MM.1S (cell line): ENCODE measurements around the gene FN3K.

Experiments used
- DNase-seq: peaks from one replicate; pipeline ENCODE4 v3.0.0-alpha.2; 2015
- H2AFZ ChIP-seq: fragments of 300-600 bp; sonication (generic); 2 replicates; pipeline ENCODE4 v1.6.0; 2016; ENCODE audit warnings: antibody characterized with exemption, low read length
- H3F3A ChIP-seq: fragments of 300-600 bp; sonication (generic); 2 replicates; pipeline ENCODE4 v1.6.1; 2016; ENCODE audit warnings: mild to moderate bottlenecking, antibody characterized with exemption, low read length, moderate library complexity, mixed read lengths; ENCODE audit not compliant: insufficient read depth
- H3K27ac ChIP-seq: fragments of 300-600 bp; sonication (generic); 2 replicates; pipeline ENCODE4 v1.5.1; 2016; ENCODE audit warnings: mild to moderate bottlenecking, low read length
- H3K27me3 ChIP-seq: fragments of 300-600 bp; sonication (generic); replicated peaks from 2 replicates; pipeline ENCODE4 v1.6.0; 2016; ENCODE audit warnings: low read length; ENCODE audit not compliant: insufficient read depth
- H3K36me3 ChIP-seq: fragments of 300-600 bp; sonication (generic); replicated peaks from 2 replicates; pipeline ENCODE4 v1.6.1; 2016; ENCODE audit warnings: mild to moderate bottlenecking, low read length, mixed read lengths; ENCODE audit not compliant: insufficient read depth
- H3K4me1 ChIP-seq: fragments of 300-600 bp; sonication (generic); 2 replicates; pipeline ENCODE4 v1.6.1; 2016; ENCODE audit warnings: low read length, mixed read lengths
- H3K4me2 ChIP-seq: fragments of 300-600 bp; sonication (generic); 2 replicates; pipeline ENCODE4 v1.6.0; 2016; ENCODE audit warnings: low read depth, low read length
- H3K4me3 ChIP-seq: fragments of 300-600 bp; sonication (generic); 2 replicates; pipeline ENCODE4 v1.5.1; 2016; ENCODE audit warnings: low read length, mixed read lengths
- H3K79me2 ChIP-seq: fragments of 300-600 bp; sonication (generic); 2 replicates; pipeline ENCODE4 v1.6.1; 2016; ENCODE audit warnings: mixed run types, low read length, mixed read lengths
- H3K9ac ChIP-seq: fragments of 300-600 bp; sonication (generic); 2 replicates; pipeline ENCODE4 v1.6.1; 2016; ENCODE audit warnings: low read length, mixed read lengths
- H3K9me2 ChIP-seq: fragments of 300-600 bp; sonication (generic); replicated peaks from 2 replicates; pipeline ENCODE4 v1.6.1; 2016; ENCODE audit warnings: mild to moderate bottlenecking, low read length, mixed read lengths; ENCODE audit not compliant: insufficient read depth
- H3K9me3 ChIP-seq: fragments of 300-600 bp; sonication (generic); replicated peaks from 2 replicates; pipeline ENCODE4 v1.6.1; 2016; ENCODE audit warnings: mild to moderate bottlenecking, low read length, mixed read lengths; ENCODE audit not compliant: insufficient read depth
- H4K20me1 ChIP-seq: fragments of 300-600 bp; sonication (generic); 2 replicates; pipeline ENCODE4 v1.6.1; 2016; ENCODE audit warnings: mild to moderate bottlenecking, low read length, moderate library complexity, mixed read lengths; ENCODE audit not compliant: insufficient read depth
- EZH2 ChIP-seq: fragments of 300-600 bp; sonication (generic); optimal IDR thresholded peaks from 2 replicates; pipeline ENCODE3; 2017; ENCODE audit warnings: low read depth, mild to moderate bottlenecking, antibody characterized with exemption, low read length, mixed read lengths
- EZH2phosphoT487 ChIP-seq: fragments of 300-600 bp; sonication (generic); IDR thresholded peaks from 2 replicates; pipeline ENCODE4 v1.6.1; 2018; ENCODE audit warnings: antibody characterized with exemption, low read length
- TF ChIP-seq, protein P1 (sequence below): fragments of 300-600 bp; sonication (generic); IDR thresholded peaks from 2 replicates; pipeline ENCODE4 v1.5.1; 2016; ENCODE audit warnings: antibody characterized with exemption, low read length, mixed read lengths

The FN3K gene

DNA sequence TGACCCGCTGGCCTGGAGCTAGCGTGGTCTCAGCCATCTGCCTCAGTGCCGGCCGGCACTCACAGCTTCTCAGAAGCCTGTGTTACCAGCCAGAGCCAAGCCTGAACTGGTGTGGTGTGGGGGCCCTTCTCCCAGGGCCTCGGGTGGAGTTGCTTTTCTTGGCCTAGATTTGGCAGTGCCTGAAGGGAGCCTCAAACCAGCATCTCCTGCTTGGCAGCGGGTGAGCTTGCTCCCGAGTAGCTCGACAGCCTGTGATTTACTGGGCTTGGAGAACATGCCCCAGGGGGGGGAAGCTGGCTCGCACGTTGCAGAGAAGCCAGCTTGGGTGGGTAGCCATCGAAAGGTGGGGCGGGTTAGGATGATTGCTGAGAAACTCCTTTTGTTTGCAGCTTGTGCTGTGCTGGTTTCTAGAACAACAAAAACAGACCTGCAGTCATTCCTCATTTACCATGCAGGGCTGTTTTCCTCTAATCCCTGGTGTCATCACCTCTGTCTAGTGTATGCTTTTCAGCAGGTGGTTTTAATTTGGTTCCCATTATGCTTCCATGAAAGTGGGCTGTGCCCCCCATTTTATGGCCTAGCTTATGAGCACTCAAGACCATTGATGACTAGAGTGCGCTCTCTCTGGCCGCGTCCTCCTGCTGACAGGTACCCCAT, 58.7 kb downstream of the FN3K start:
- H3K36me3 ChIP-seq, result no peaks in the 10 kb centered on the region
- H3K9ac ChIP-seq, result no peak overlapping the region
- H3K27me3 ChIP-seq, result no peaks in the 10 kb centered on the region
- no peak overlapping the region for H3K4me3 ChIP-seq
- H3K9me3 ChIP-seq, result no peaks in the 10 kb centered on the region
- H3F3A ChIP-seq, result no peaks in the 10 kb centered on the region
- no peak overlapping the region for H3K4me2 ChIP-seq
- no peaks in the 10 kb centered on the region for H3K9me2 ChIP-seq
- H3K4me1 ChIP-seq, result no peaks in the 10 kb centered on the region
- no peak for DNase-seq
- no peak overlapping the region for H2AFZ ChIP-seq
- H3K27ac ChIP-seq, result no peak overlapping the region
- H3K79me2 ChIP-seq, result peaks cover 39% of the 10 kb centered on the region
- TF ChIP-seq, protein P1, sequence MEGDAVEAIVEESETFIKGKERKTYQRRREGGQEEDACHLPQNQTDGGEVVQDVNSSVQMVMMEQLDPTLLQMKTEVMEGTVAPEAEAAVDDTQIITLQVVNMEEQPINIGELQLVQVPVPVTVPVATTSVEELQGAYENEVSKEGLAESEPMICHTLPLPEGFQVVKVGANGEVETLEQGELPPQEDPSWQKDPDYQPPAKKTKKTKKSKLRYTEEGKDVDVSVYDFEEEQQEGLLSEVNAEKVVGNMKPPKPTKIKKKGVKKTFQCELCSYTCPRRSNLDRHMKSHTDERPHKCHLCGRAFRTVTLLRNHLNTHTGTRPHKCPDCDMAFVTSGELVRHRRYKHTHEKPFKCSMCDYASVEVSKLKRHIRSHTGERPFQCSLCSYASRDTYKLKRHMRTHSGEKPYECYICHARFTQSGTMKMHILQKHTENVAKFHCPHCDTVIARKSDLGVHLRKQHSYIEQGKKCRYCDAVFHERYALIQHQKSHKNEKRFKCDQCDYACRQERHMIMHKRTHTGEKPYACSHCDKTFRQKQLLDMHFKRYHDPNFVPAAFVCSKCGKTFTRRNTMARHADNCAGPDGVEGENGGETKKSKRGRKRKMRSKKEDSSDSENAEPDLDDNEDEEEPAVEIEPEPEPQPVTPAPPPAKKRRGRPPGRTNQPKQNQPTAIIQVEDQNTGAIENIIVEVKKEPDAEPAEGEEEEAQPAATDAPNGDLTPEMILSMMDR, result no peak
- TF ChIP-seq EZH2, result no peak
- TF ChIP-seq EZH2phosphoT487, result no peak
- H4K20me1 ChIP-seq, result no peaks in the 10 kb centered on the region

DNA sequence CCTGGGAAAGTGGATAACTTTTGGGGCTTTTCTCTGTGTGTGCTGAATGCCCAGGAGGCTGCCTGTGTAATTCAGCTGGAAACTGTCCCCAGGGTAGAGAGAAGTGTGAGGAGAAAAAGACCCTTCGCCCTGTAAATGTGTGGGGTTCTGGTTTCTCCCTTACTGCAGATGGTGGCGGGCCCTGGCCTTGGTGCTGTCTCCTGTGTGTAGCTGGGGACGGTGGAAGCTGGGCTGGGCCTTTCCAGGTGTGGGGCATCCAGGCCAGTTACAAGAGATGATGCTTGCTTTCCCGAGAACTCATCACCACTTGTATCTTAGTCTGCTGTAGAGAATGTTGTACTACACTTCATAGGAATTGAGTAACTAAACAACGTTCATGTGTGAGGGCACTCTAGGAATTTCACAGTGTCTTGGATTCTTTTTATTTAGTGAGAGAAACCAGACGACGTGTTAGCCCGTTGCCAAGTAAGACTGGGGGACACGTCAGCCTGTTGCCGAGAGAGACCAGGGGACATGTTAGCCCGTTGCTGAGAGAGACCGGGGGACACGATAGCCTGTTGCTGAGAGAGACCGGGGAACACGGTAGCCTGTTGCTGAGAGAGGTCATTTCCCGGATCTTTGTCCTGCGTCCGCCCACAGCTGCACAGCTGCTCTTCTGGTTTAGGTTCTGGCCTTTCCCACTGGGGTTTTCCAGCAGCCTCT, 59.5 kb downstream of the FN3K start:
- no peaks in the 10 kb centered on the region for H3K27me3 ChIP-seq
- no peaks in the 10 kb centered on the region for H4K20me1 ChIP-seq
- TF ChIP-seq EZH2, result no peak
- no peak for TF ChIP-seq EZH2phosphoT487
- TF ChIP-seq, protein P1, result no peak
- DNase-seq, result no peak
- H3K4me2 ChIP-seq, result no peak overlapping the region
- H3K79me2 ChIP-seq, result peaks cover 30% of the 10 kb centered on the region
- no peaks in the 10 kb centered on the region for H3K4me1 ChIP-seq
- no peaks in the 10 kb centered on the region for H3K9me2 ChIP-seq
- no peaks in the 10 kb centered on the region for H3K36me3 ChIP-seq
- no peak overlapping the region for H3K4me3 ChIP-seq
- H3K27ac ChIP-seq, result no peak overlapping the region
- no peaks in the 10 kb centered on the region for H3K9me3 ChIP-seq
- H3K9ac ChIP-seq, result no peak overlapping the region
- H3F3A ChIP-seq, result no peaks in the 10 kb centered on the region
- H2AFZ ChIP-seq, result no peak overlapping the region

DNA sequence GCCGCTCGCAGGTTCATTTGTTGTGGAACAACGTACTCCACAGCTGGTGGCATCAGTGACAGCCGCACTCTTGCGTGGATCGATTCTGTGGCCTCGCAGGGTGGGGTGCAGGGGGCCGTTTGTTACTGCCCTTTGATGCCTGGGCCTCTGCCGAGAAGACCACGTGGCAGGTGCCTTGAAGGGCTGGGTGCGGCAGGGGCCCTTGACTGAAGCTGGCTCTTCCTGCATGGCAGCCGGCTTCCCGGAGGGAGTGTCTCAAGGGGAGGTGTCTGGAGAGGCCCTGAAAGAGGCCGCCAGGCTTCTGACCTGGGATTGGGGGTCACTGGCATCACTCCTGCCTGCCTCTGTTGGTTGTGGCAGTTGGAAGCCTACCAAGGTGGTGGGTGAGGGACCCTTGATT, 60.2 kb downstream of the FN3K start:
- Histone ChIP-seq H3K9ac (no peak overlapping the region), H3K4me3 (no peak overlapping the region), H3K79me2 (peaks cover 24% of the 10 kb centered on the region), H3K9me2 (no peaks in the 10 kb centered on the region), H3K36me3 (no peaks in the 10 kb centered on the region), H4K20me1 (no peaks in the 10 kb centered on the region), H3K27me3 (no peaks in the 10 kb centered on the region), H3K4me2 (no peak overlapping the region), H3K4me1 (no peaks in the 10 kb centered on the region), H3K9me3 (no peaks in the 10 kb centered on the region), H2AFZ (no peak overlapping the region), H3K27ac (no peak overlapping the region), H3F3A (no peaks in the 10 kb centered on the region)
- TF ChIP-seq, protein P1, result no peak
- TF ChIP-seq EZH2phosphoT487 (no peak), EZH2 (no peak)
- DNase-seq, result no peak
